Measurements from ENCODE around the gene CNTN4.

CNTN4 gene

DNA sequence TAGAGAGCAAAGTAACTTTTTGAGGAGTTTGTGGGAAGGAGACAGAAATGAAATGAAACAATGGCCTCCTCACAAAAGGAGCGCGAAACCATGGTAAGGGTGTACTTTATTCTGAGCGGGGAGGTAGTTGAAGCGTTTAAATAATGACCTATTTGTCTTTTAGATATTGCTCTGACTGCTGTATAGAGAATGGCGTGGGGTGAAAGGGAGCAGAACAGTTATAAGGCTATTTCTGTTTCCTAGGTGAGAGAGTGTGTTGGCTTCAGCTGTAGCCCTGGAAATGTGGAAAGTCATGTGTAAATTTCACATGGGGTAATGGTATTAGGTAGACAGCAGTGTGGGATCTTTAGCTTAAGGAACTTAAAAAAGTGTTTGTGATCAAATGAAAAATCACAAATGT, 54.9 kb downstream of the CNTN4 start:
- DNase-seq = no peak

DNA sequence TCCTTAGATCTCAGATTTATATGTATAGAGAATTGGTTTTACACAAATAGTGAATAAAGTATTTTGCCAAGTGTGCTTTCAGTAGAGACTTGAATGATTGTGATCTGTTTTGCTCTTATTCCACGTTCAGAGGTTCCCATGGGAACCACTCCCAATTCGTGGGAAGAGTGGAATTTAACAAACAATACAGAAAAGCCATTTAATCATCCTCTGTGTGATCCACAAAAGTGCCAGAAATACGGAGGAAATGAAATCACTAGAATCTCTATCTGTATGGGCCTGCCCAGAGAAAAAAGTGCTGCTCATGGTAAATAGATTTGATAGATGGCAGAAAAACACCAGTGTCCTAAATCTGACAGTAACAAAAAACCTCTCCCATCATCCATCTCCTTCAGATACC, 56.0 kb downstream of the CNTN4 start:
- no peak for DNase-seq

DNA sequence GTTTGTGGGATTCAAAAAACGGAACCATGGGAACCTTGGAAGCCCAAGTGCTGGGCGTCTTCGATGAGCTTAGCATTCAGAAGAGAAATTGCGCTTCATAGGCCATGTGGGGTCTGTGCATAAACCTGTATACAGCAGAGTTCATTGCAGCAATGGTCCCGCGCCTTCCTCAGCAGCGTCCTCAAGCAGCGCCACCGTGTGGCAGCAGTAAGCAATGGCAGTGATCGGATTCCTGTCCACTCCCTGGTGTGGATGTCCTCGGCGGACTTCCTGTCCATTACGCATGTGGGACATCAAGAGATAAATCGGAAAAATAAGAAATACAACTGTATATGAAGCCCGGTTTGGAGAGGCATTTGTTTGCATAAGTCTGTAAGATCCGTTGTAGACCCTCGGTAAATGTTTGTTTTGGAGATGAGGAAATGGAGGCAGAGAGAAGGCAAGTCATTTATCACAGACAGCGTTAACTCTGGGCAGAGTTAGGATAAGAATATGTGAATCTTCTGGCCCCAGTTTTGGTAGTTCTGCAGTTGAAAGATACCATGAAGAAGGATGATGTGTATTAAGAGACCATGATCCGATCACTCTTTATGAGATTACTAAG, 57.7 kb downstream of the CNTN4 start:
- no peak for DNase-seq

DNA sequence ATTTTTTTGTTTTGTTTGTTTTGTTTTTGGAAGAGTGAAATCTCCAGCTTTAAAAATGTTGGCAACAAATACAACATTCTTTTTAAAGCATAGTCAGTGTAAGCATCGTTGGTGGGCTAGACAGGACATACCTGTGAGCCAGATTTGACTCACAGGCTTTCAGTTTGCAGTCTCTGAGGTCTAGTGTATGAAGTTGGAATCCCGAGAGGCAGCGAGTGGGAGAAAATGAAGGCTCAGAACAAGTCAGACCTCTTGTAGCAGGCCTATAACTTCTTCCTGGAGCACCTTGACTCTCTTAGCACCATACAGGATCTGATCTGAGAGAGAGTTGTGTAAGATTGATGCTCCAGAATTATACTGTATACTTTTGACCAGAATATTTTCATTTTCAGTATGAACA, 60.2 kb downstream of the CNTN4 start:
- DNase-seq = no peak

DNA sequence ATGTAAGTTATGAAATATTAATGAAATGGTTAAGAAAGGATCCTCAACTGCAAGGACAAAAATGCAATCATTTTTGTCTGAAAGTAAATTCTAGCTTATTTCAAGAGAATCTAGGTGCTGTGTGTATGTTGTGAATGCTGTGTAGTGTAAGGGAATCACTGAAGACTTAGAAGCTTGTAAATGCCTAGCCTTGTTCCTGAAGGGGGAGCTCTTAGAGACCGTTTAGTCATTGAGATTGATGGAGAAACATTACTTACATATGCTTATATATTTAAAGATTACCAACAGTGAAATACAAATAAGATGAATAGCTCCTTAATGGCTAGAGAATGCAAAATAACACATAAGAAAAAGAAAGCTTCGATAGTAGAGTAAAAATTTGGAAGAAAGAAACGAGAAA, 67.9 kb downstream of the CNTN4 start:
- DNase-seq = no peak

DNA sequence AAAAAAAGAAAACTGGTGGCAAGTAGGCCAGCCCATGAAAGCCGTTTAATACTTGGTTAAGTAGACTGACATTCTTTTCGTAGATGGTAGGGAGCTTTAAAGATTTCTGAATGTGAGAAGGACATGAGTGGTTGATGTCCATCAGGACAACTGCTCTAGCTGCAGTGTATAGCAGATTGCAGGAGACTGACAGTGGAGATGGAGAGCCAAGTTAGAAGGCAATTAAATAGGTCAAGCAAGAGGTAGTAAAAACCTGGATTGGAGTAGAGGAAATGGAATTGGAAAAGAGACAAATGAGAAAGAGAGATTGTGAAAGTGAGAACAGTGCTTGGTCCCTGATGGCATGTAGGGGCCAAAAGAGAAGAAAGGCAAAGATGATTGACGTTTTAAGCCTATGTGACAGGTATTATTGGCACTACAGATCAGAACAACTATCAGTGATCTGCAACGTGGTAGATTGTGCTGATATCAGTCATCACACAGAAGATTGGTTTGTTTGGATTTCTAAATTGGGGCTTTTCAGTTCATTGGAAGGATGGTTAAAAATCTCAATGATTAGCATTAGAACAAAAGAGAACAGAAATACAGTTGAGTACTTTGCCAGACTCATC, 74.0 kb downstream of the CNTN4 start:
- no peak for DNase-seq

DNA sequence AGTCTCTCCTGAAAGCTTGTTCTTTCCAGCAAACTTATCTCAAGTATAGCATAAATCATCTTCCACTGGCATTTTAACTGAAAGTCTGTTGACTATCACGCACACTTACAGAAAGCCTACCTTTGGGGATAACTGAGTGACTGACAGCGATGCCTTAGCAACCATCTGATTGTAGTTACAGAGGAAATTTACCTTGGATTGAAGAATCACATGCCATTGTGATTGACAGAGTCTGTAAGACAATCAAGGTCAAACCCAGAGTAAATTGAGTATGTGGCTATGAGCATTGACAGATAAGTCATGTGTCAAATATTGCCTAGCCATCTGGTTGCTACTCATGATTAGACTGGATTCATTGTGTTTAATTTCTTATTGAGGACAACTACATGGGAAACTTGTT, 82.0 kb downstream of the CNTN4 start:
- DNase-seq = no peak

DNA sequence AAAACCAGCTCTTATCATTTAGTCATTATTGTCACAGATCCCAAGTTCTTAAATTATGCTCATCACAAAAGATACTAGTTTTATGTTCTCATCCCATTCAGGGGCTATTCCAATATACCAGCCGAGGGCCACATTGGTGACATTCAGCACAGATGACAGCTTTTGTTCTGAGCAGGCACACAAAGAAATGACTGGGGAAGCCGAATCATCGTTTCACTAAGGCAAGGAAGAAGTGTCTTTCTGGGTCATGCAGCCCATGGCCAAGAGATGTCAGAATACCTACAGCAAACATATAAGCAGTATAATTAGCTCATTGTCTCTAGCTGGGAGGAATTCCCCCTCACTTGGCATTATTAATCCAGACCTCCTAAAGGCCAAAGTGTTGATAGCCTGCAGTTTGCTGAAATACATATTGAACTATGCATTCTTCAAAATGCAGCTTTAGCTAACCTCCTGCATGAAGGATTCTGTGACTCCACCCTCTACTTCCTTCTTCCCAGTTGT, 100.2 kb downstream of the CNTN4 start:
- no peak for DNase-seq

DNA sequence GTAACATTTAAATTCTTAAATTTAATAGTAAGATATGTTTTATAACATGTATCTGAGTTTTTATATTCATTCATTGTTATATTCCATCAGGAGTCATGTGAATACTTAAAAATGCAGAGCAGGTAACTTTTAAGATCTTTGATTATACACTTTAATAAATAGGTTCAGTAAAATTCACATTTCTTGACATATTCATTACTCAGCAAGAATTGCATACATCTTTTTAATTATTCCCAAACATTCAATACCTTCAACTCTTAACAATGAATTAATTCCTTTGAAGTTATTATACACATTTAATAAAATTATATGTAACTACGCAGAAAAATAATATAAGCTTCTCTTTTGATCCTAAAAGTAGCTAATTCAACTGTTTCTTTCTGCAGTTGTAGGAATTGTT, 105.4 kb downstream of the CNTN4 start:
- DNase-seq = no peak

DNA sequence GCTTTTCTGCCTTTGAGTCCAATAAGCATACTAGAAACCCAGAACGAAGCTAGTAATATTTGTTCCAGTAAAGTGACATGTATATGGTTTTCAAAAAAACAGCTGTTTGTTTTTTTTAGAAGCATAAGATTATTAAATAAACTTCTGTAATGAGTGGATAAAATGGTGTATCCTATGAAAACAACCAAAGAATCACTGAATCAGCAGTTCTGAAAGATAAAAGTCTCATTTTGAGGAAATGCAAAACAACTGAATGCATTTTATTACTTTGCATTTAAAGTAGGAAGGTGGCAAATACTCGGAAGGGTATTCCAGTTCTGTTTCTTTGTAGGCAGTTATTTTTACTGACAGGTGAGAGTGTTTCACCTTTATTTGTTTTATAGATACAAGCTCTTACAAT, 107.0 kb downstream of the CNTN4 start:
- DNase-seq = no peak

DNA sequence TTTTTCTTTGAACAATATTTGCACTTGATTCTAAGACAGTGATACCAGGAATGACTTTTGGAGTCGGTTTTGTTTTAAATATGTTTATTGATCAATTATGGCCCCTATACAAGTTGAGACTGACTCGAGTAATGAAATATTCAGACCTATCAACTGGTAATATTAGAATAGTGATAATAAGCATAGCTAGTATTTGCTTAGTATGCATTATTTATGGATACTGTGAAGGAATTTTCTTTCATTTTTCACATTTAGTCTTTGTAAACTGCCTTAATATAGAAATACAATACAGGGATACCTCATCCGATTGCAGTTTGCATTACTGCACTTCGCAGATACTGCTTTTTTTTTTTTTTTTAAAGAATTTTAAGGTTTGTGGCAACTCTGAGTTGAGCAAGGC, 107.9 kb downstream of the CNTN4 start:
- no peak for DNase-seq

DNA sequence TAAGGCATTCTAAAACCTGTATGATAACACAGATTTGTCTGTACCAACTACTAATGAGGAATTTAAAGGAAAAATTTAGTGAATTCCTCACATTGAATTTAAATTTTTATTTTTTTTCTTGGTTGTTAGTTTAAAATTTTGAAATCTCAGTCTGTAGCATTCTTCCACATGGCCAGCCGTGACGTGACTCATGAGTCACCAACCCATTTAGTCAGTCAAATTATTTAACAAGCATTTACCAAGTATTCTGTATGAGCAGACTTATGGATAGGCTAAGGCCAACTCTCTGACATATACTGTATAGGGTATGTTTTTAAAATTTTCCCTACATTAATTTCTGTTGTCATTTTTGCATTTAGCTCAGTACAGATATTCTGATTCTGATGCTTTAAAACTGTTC, 112.9 kb downstream of the CNTN4 start:
- no peak for DNase-seq

DNA sequence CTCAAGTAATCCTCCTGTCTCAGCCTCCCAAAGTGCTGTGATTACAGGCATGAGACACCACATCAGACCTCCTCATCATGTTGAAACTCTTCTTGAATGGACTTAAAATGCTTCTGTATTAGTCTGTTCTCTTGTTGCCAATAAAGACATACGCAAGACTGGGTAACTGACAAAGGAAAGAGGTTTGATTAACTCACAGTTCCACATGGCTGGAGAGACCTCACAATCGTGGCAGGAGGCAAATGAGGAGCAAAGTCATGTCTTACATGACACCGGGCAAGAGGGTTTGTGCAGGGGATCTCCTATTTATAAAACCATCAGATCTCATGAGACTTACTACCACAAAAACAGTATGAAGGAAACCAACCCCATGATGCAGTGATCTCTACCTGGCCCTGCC, 113.5 kb downstream of the CNTN4 start:
- DNase-seq = no peak

DNA sequence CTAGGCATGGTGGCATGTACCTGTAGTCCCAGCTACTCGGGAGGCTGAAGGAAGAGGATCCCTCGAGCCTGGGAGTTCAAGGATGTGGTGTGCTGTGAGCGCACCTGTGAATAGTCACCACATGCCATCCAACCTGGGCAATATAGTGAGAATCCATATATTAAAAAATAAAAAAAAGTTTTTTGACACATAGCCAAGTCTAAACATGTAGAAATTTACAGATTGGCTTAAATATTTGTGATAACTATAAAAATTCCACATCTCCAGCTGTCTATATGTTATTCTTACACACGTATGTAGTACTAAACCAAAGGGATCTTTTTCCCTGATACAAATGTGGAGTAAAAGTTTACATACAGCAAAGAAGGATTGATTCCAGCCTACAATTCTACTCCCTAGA, 119.7 kb downstream of the CNTN4 start:
- no peak for DNase-seq

DNA sequence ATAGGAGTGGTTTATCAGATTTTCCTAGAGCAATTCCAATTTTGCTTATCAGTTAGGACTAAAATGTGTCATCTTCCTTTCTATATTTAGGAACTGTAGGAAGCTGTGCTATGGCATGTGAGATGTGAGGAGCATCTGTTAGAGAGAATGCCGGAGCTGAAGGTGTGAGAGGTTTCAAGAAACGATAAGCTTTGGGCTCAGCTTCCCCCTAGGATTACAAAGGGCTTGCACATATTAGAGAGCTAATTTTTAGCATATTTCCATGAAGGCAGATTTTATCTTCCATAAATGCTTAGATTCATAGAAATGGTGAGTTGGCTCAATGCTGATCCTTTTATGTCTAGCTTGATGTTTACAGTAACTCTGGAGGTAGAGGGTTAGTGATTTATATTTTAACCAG, 120.2 kb downstream of the CNTN4 start:
- DNase-seq = no peak

DNA sequence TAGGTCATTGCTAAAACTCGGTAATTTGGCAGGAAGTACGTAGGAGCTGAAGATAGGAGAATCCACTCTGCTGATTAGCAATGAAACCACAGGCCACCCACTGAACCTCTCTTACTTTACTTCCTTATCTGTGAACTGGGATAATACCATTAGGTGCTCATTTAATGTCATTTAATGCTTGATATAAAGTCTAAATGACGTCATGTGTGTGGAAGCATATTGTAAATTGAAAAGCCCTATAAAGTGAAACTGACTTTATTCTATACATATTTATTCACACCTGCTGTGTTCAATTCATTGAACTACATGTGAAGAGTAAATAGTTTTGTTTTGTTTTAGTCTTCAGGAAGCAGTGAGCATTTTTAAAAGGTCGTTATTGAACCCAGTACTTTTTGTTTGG, 137.5 kb downstream of the CNTN4 start:
- no peak for DNase-seq

DNA sequence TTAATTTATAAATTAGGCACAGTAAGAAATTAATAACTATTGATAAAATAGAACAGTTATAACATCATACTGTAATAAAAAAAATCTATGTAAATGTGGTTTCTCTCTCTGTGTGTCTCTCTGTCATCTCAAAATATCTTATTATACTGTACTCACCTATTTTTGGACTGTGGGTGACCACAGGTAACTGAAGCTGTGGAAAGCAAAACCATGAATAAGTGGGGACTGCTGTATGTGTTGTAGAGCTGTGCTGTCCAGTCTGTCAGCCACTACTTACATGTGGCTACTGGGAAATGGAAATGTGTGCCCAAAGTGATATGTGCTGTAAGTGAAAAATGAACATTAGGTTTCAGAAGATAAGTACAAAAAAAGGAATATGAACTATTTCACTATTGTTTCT, 145.5 kb downstream of the CNTN4 start:
- no peak for DNase-seq

DNA sequence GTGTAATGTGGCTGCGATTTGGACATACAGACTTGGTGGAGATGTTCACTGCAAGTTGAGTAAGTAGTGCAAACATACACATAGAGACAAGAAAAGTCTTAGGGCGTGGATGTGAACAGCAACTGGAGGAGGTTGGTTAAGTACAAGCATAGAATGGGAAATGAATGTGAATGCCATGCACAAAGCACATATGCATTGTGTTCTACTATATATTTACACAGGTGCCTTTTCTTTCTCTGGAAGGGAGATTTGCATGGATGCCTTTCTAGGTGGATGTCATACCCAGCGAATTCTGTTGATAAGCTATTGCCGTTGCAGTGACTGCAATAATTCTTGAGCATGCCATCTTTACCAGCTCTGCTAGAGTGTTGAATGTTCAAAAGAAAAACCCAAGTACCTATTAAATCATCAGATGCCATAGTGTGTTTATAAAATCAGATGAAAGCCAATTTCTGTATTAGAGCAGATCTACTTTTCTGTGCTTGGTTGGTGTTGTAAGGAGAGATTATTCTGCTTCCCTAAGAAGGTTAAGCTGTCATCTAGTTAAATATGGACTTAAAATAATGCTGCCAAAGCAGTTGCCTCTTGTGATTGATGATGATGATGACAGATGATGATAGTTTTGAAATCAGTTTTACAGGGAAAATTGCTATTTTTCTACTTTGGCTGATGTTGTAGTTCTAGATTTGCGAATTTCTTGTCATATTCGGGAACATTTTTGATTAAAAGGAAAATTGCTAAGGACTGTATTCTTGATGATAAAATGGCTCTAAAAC, 148.4 kb downstream of the CNTN4 start:
- DNase-seq = no peak

DNA sequence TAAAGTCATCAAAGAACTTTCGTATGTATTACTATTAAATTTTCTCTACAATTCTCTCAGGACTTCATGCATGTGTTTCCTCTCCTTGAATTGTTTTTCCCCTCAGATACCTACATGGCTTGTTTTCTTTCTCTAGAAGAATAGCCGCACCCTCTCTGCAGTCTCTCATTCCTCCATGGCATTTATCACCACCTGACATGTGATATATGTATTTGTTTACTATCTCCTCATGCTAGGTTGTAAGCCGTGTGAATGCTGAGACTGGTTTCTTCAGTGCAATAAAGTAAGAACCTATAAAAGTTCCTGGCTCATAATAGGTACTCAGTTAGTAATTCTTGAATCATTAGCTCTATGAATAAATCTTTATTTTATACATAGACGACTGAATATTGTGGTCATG, 149.2 kb downstream of the CNTN4 start:
- no peak for DNase-seq

DNA sequence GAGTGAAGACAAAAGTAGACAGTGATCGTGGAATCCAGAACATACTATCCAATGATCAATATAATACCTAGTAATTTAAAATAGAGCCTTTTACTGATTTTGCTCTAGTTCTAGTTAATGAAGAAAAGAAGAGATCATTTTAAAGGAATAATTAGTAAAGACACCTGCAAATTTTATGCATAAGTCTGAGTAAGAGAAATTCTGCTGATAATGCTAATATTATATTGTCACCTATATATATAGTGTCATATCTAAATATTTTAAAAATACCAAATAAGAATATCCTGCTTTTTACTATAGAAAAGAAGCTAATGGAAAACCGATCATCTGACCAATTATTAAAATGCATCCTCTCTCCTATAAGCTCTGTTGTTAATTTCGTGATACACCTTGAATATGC, 152.1 kb downstream of the CNTN4 start:
- no peak for DNase-seq

DNA sequence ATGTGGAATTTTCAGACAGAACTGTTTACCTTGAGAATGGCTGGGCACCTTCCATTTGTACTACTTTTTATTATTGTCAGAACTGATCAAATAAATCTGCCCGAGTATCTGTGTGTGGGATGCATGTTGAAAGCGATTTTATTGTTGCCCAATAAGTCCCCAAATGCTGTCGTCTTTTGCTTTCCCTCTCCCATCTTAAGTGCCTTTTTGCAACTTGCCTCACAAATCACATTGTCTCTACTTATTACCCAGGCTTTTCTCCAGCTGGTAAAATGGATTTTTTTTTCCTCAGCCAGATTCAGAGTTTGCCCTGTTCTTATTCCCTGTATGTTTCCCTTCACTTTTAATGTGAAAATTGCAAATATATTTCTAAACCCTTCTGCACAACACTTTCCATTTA, 163.1 kb downstream of the CNTN4 start:
- DNase-seq = no peak

DNA sequence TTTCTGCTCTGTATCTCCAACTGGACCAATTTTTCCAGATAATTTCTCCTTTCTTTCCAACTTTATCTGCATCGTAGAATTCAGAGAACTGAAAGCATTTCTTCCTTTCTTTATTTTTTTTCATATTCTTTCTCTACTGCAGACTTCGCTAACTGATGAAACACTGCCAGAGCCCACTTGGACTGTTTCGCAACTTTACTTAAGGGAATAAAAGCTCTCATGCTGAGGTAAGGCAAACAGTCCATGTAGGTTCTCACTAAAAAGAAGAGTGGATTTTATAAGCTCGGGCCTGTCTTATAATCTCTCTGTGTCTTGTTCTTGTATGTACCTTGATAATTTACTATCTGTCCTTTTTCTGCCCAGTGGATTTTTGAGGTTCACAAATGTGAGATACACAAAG, 163.5 kb downstream of the CNTN4 start:
- DNase-seq = no peak

DNA sequence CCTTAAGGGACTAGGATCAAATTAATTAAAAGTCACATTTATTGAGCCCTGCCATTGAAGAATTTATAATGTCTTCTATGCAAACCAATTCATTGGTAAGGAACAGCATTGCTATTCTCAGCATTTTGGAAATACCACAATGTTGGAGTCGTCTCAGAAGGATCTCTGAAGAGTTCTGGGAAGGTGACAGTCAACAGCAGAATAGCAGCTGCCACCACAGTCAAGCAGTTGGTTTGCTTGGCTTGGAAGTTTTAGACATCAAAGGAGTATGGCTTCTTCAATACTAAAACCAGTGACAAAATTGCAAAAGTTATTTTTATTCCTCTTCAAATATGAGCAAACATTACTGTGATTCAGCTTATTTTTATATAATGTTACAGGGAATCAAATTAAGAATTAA, 167.9 kb downstream of the CNTN4 start:
- no peak for DNase-seq

DNA sequence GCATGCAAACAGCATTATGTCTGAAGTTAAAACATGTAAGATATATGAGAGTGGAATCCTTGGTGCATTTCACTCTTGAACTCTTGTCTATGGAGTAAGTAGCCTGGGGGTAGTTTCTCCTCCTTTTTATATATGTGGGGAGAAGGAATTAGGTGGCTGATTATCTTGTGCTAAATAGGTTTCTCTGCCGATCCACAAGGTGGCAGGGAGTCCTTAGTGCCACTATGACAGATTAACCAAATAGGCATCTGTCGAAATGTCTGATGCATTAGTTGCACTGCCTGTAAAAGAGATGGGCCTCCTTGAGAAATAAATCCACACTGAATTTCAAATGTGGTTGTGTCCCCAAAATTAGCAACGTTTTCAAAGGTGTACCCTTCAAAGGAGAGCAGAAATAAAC, 170.1 kb downstream of the CNTN4 start:
- no peak for DNase-seq

DNA sequence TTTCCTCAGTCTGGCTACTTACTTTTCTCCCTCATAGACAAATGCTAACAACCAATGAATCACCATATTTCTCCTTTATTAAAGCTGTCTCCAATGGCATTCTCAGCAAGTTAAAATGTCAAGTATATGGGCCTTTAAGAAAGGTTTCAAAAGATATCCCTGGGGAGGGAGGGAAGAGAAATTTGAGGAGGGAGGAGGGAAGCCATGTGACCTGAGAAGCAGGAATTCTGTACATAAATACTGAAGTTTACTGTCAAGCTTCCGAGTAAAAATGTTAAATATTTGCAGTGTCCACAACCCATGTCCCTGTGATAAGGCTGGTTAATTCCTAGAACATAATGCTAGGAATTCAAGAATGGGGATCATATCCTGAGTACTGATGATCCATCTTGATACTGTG, 175.9 kb downstream of the CNTN4 start:
- no peak for DNase-seq
